Omental fat pad (tissue), 4 donors: ENCODE measurements around the gene GHRH. TPM values are rescaled to one million over a fixed set of nuclear protein-coding genes. Genes with fewer than 3 reads are reported as not detected.

Source experiments
- ATAC-seq: fragments of 150-250 bp; one replicate; pipeline ENCODE4 v1.9.1; 2016; ENCODE audit warnings: mild to moderate bottlenecking, moderate library complexity; ENCODE audit not compliant: low FRiP score
- DNase-seq: peaks from one replicate; pipeline ENCODE4 v3.0.0-alpha.2; 2019; ENCODE audit warnings: low spot score
- CTCF ChIP-seq, 3 donors: fragments of 450-650 bp; IDR thresholded peaks; one replicate each; pipeline ENCODE4 v1.5.1; 2016 to 2017; ENCODE audit warnings: antibody characterized with exemption in 3 of 3, mild to moderate bottlenecking in 3 of 3, moderate library complexity in 2 of 3
- total RNA-seq, 4 donors: library from RNA; depleted of rRNA; stranded (reverse); fragments of >200 nt; gene quantifications; one replicate each; pipeline ENCODE4 v1.1.0, GENCODE V29; 2016

The GHRH gene
- total RNA-seq, 4 donors from 2014 or later = not detected

GRCh38 chr20:37247547-37247946 is 14.1 kb downstream of the GHRH start:
- ATAC-seq (no peak), DNase-seq (no peak)

GRCh38 chr20:37246736-37247135 is 14.9 kb downstream of the GHRH start:
- ATAC-seq = no peak
- no peak for TF ChIP-seq CTCF (IDR thresholded peaks at IDR 0.05)
- no peak for DNase-seq

More at GRCh38 chr20:37247547-37247946, 14.1 kb downstream of the GHRH start:
- no peak for TF ChIP-seq CTCF (IDR thresholded peaks at IDR 0.05)

- no peak for TF ChIP-seq CTCF (IDR thresholded peaks at IDR 0.05)
- ATAC-seq = no peak
- no peak for DNase-seq
Observed at GRCh38 chr20:37245216-37246150, 16.1 kb downstream of the GHRH start.

- no peak for TF ChIP-seq CTCF (IDR thresholded peaks at IDR 0.05)
- no peak for ATAC-seq
- no peak for DNase-seq
Observed at GRCh38 chr20:37244572-37244957, 17.0 kb downstream of the GHRH start.

GRCh38 chr20:37243937-37244571 is 17.6 kb downstream of the GHRH start:
- no peak for TF ChIP-seq CTCF (IDR thresholded peaks at IDR 0.05)
- DNase-seq (no peak), ATAC-seq (no peak)

GRCh38 chr20:37243076-37243936 is 18.3 kb downstream of the GHRH start:
- no peak for TF ChIP-seq CTCF (IDR thresholded peaks at IDR 0.05)
- no peak for DNase-seq
- ATAC-seq = no peak
